ENCODE data around the gene PIF1. TPM values are rescaled to one million over a fixed set of nuclear protein-coding genes. Genes with fewer than 3 reads are reported as not detected.

PIF1 gene
- total and polyA plus RNA-seq, 2 of the 4 experiments (the other 2 are of a cell fraction), result 3.9 to 19.9 TPM

GRCh38 chr15:64844576-64845145, 19.2 kb upstream of the PIF1 start:
- peak overlapping the region; percentile 78; the same call in 1 of the 2 replicates for H3K14ac ChIP-seq (replicated peaks; ENCODE audit: low read depth, low read length)
- no peak for ATAC-seq (ENCODE audit: low read depth)
- peak overlapping the region; percentile 92 for H3K4me2 ChIP-seq (ENCODE audit: low read depth, low read length)
- H2AK9ac ChIP-seq (replicated peaks; ENCODE audit: low read depth, low read length, poor library complexity), result peak overlapping the region; percentile 80
- peak overlapping the region; percentile 74 for H3K27ac ChIP-seq (ENCODE audit: insufficient read depth, low read length)
- in situ Hi-C loops (cut with MboI; ENCODE audit: low sequenced_read_pairs), result loop anchor here (5.0 kb wide), 1 partner anchor 63 kb away; no protein-coding TSS in a partner anchor
- ChIA-PET CTCF (interaction anchor here (0.7 kb wide), 1 partner anchor 21 kb away, joined by 3 read pairs; no protein-coding TSS in a partner anchor), POLR2A (ENCODE audit: unreplicated experiment) (no interaction called here)
- H3K4ac ChIP-seq (ENCODE audit: low read depth, low read length), result peak overlapping the region; percentile 46
- peaks cover 18% of the 10 kb centered on the region for H3K36me3 ChIP-seq (ENCODE audit: control insufficient read depth, insufficient read depth, low read length)
- H3K4me1 ChIP-seq (ENCODE audit: control insufficient read depth, insufficient read depth, low read length), result peaks cover 30% of the 10 kb centered on the region
- H3K18ac ChIP-seq (ENCODE audit: low read depth, low read length), result peak overlapping the region; percentile 10
- no peak overlapping the region for H2AFZ ChIP-seq (replicated peaks; ENCODE audit: low read length, poor library complexity)
- peak overlapping the region; percentile 20 for H2BK120ac ChIP-seq (ENCODE audit: low read depth, low read length)
- H4K8ac ChIP-seq (ENCODE audit: low read depth in 2 of 2, low read length in 2 of 2), result peak overlapping the region in 1 of 2 experiments; percentile 41; a peak in 2 of 4 replicates
- BruUV-seq (replicated peaks), result no TSS peak
- peaks cover 68% of the 10 kb centered on the region for H4K20me1 ChIP-seq (ENCODE audit: insufficient read depth, low read length)
- peak overlapping the region; percentile 23; the same call in 1 of the 3 replicates for H2BK15ac ChIP-seq (ENCODE audit: low read depth, low read length)
- intact Hi-C loops (cut with micrococcal nuclease), result loop anchor here (5.0 kb wide), 2 partner anchors 143 to 183 kb away; partner anchors contain the start of genes MTFMT and SPG21
- peaks cover 39% of the 10 kb centered on the region for H3K9me1 ChIP-seq (ENCODE audit: insufficient read depth, low read length)
- TF ChIP-seq BHLHE40 (IDR thresholded peaks at IDR 0.05; ENCODE audit: low read depth, low read length), result no peak
- TF ChIP-seq, protein P1, sequence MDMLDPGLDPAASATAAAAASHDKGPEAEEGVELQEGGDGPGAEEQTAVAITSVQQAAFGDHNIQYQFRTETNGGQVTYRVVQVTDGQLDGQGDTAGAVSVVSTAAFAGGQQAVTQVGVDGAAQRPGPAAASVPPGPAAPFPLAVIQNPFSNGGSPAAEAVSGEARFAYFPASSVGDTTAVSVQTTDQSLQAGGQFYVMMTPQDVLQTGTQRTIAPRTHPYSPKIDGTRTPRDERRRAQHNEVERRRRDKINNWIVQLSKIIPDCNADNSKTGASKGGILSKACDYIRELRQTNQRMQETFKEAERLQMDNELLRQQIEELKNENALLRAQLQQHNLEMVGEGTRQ (IDR thresholded peaks at IDR 0.05; ENCODE audit: low read depth, low read length), result no peak
- TF ChIP-seq MXI1 (IDR thresholded peaks at IDR 0.05; ENCODE audit: borderline replicate concordance, low read depth, low read length), result no peak
- no peak for TF ChIP-seq RCOR1 (IDR thresholded peaks at IDR 0.05; ENCODE audit: insufficient replicate concordance, low read length)
- no peak for TF ChIP-seq MAZ (IDR thresholded peaks at IDR 0.05; ENCODE audit: borderline replicate concordance, low read depth, low read length)
- TF ChIP-seq MAFK (IDR thresholded peaks at IDR 0.05; ENCODE audit: low read depth, low read length), result no peak
- TF ChIP-seq CTCF (conservative IDR thresholded peaks at IDR 0.05; ENCODE audit: low read depth, low read length), result no peak
- no peak for TF ChIP-seq CHD1 (IDR thresholded peaks at IDR 0.05; ENCODE audit: low read depth, low read length)
- TF ChIP-seq FOS (IDR thresholded peaks at IDR 0.05; ENCODE audit: low read depth, low read length), result no peak
- no peak for TF ChIP-seq POLR2A (IDR thresholded peaks at IDR 0.05; ENCODE audit: low read depth, low read length)
- TF ChIP-seq RAD21 (IDR thresholded peaks at IDR 0.05; ENCODE audit: low read length), result no peak
- no peak for TF ChIP-seq ELK1 (IDR thresholded peaks at IDR 0.05; ENCODE audit: borderline replicate concordance, low read depth, low read length)
- no peak for TF ChIP-seq SMC3 (IDR thresholded peaks at IDR 0.05; ENCODE audit: low read depth, low read length)
- DNase-seq, result no peak
- no peak overlapping the region for H2BK20ac ChIP-seq (ENCODE audit: low read depth, low read length)
- no peaks in the 10 kb centered on the region for H3K27me3 ChIP-seq (ENCODE audit: control insufficient read depth, insufficient read depth, low read length)
- dilution Hi-C loops (cut with HindIII; ENCODE audit: low sequenced_read_pairs, unreplicated experiment), result no loop called here
- peak overlapping the region; percentile 44; the same call in 1 of the 2 replicates for H4K91ac ChIP-seq (ENCODE audit: insufficient read depth, low read depth, low read length)
- H3K9me3 ChIP-seq (ENCODE audit: control insufficient read depth, insufficient read depth, low read length), result no peaks in the 10 kb centered on the region
- peak overlapping the region; percentile 62 for H3K9ac ChIP-seq (ENCODE audit: low read depth, low read length)
- peak overlapping the region; percentile 83 for H3K4me3 ChIP-seq (ENCODE audit: insufficient read depth, low read depth, low read length)
- H2BK5ac ChIP-seq (ENCODE audit: low read depth, low read length, poor library complexity, severe bottlenecking), result peak overlapping the region; percentile 57
- H3K56ac ChIP-seq (ENCODE audit: extremely low read depth, insufficient read depth, low read length), result peak overlapping the region; percentile 47
- no peak overlapping the region for H4K5ac ChIP-seq (ENCODE audit: low read depth, low read length)
- WGBS, 2 experiments (ENCODE audit: extremely low coverage in 2 of 2, insufficient read length in 1 of 2), result no CpG with 5 or more reads among the region's 8 CpGs
- peaks cover 4 to 76% of the 10 kb centered on the region in 2 experiments; a peak in 2 of 4 replicates for H3K79me1 ChIP-seq (ENCODE audit: low read depth in 1 of 2, low read length in 2 of 2)
- peak overlapping the region; percentile 75 for H2AK5ac ChIP-seq (ENCODE audit: low read depth, low read length)
- H3K23ac ChIP-seq (ENCODE audit: low read depth, low read length), result peak overlapping the region; percentile 87

Measured in IMR-90 (cell line).